Measurements from ENCODE around the gene IGSF10. TPM values are rescaled to one million over a fixed set of nuclear protein-coding genes. Genes with fewer than 3 reads are reported as not detected.
"Not testable (repeated sequence)": the region's sequence is repeated elsewhere in the genome, so short reads cannot be mapped to it uniquely, and the experiment has no call there.

Gene IGSF10
- total RNA-seq, 5 donors from 2014 or later (not counting 1 experiment from before 2014, with no cell fraction given), result 0.03 to 0.15 (median 0.09) TPM; not detected in 2

GRCh38 chr3:151499168-151499567, 38.3 kb upstream of the IGSF10 start:
- Mint-ChIP-seq H3K9me3 (no peaks in the 10 kb centered on the region), H3K4me1 (no peaks in the 10 kb centered on the region), H3K36me3 (no peaks in the 10 kb centered on the region), H3K4me3 (no peak overlapping the region), H3K27me3 (no peaks in the 10 kb centered on the region), H3K27ac (no peak overlapping the region)
- Histone ChIP-seq H3K9me3 (no peaks in the 10 kb centered on the region), H3K4me1 (ENCODE audit: control insufficient read depth in 1 of 2, extremely low read depth in 1 of 2, insufficient read depth in 2 of 2, low read length in 2 of 2) (no peaks in the 10 kb centered on the region), H3K4me3 (ENCODE audit: control insufficient read depth in 1 of 2, extremely low read depth in 1 of 2, low read length in 1 of 2) (no peak overlapping the region), H3K36me3 (ENCODE audit: control insufficient read depth in 2 of 2, extremely low read depth in 1 of 2, insufficient read depth in 1 of 2, low read length in 1 of 2) (no peaks in the 10 kb centered on the region), H3K27ac (ENCODE audit: low read length) (no peak overlapping the region), H3K27me3 (replicated peaks in 1 of 2; ENCODE audit: control insufficient read depth in 2 of 2, extremely low read depth in 1 of 2, insufficient read depth in 2 of 2, low read length in 1 of 2) (no peaks in the 10 kb centered on the region)
- DNase-seq (no peak), ATAC-seq (replicated peaks in 1 of 4) (no peak)
- no CpG with 5 or more reads among the region's 3 CpGs for WGBS (ENCODE audit: insufficient coverage)
- ChIA-PET CTCF (no interaction called here), POLR2A (no interaction called here)

GRCh38 chr3:151491525-151491924, 30.7 kb upstream of the IGSF10 start:
- Mint-ChIP-seq H3K9me3 (peaks cover 3 to 5% (median 5%) of the 10 kb centered on the region in 3 donors), H3K4me3 (no peak overlapping the region), H3K27ac (no peak overlapping the region), H3K4me1 (no peaks in the 10 kb centered on the region), H3K36me3 (no peaks in the 10 kb centered on the region), H3K27me3 (peaks cover 2 to 5% of the 10 kb centered on the region in 2 donors)
- H3K27ac ChIP-seq (ENCODE audit: low read length), result no peak overlapping the region
- no peaks in the 10 kb centered on the region for H3K4me1 ChIP-seq (ENCODE audit: control insufficient read depth in 1 of 2, extremely low read depth in 1 of 2, insufficient read depth in 2 of 2, low read length in 2 of 2)
- H3K9me3 ChIP-seq, result no peaks in the 10 kb centered on the region
- H3K27me3 ChIP-seq (replicated peaks in 1 of 2; ENCODE audit: control insufficient read depth in 2 of 2, extremely low read depth in 1 of 2, insufficient read depth in 2 of 2, low read length in 1 of 2), result no peaks in the 10 kb centered on the region
- ChIA-PET POLR2A (no interaction called here), CTCF (no interaction called here)
- no peak for DNase-seq
- WGBS (ENCODE audit: insufficient coverage), result no CpG with 5 or more reads among the region's 2 CpGs
- H3K36me3 ChIP-seq (ENCODE audit: control insufficient read depth in 2 of 2, extremely low read depth in 1 of 2, insufficient read depth in 1 of 2, low read length in 1 of 2), result no peaks in the 10 kb centered on the region
- H3K4me3 ChIP-seq (ENCODE audit: control insufficient read depth in 1 of 2, extremely low read depth in 1 of 2, low read length in 1 of 2), result no peak overlapping the region
- no peak for ATAC-seq (replicated peaks in 1 of 4)

GRCh38 chr3:151487833-151488232, 27.0 kb upstream of the IGSF10 start:
- not testable (repeated sequence) for H3K27ac Mint-ChIP-seq

GRCh38 chr3:151483961-151484520, 23.2 kb upstream of the IGSF10 start:
- Histone ChIP-seq H3K27ac (ENCODE audit: low read length) (no peak overlapping the region), H3K9me3 (no peaks in the 10 kb centered on the region), H3K36me3 (ENCODE audit: control insufficient read depth in 2 of 2, extremely low read depth in 1 of 2, insufficient read depth in 1 of 2, low read length in 1 of 2) (no peaks in the 10 kb centered on the region), H3K27me3 (replicated peaks in 1 of 2; ENCODE audit: control insufficient read depth in 2 of 2, extremely low read depth in 1 of 2, insufficient read depth in 2 of 2, low read length in 1 of 2) (peaks cover 0 to 21% of the 10 kb centered on the region in 2 experiments), H3K4me3 (ENCODE audit: control insufficient read depth in 1 of 2, extremely low read depth in 1 of 2, low read length in 1 of 2) (no peak overlapping the region), H3K4me1 (ENCODE audit: control insufficient read depth in 1 of 2, extremely low read depth in 1 of 2, insufficient read depth in 2 of 2, low read length in 2 of 2) (no peaks in the 10 kb centered on the region)
- Mint-ChIP-seq H3K9me3 (peaks cover 13 to 23% (median 17%) of the 10 kb centered on the region in 3 donors), H3K4me3 (no peak overlapping the region), H3K36me3 (no peaks in the 10 kb centered on the region), H3K27ac (no peak overlapping the region), H3K4me1 (no peaks in the 10 kb centered on the region), H3K27me3 (peaks cover 14 to 19% of the 10 kb centered on the region in 2 donors)
- no peak for ATAC-seq (replicated peaks in 1 of 4)
- 91% methylated on average over 4 of the region's 6 CpGs for WGBS (ENCODE audit: insufficient coverage)
- ChIA-PET CTCF (interaction anchor here in 1 of 2 donors (0.7 kb wide), 1 partner anchor 12 kb away, joined by 3 read pairs; no protein-coding TSS in a partner anchor), POLR2A (no interaction called here)
- DNase-seq, result no peak

More at GRCh38 chr3:151487833-151488232, 27.0 kb upstream of the IGSF10 start:
- H3K4me3 ChIP-seq (ENCODE audit: control insufficient read depth in 1 of 2, extremely low read depth in 1 of 2, low read length in 1 of 2); H3K4me3 Mint-ChIP-seq; H3K27ac ChIP-seq (ENCODE audit: low read length); ATAC-seq (replicated peaks in 1 of 4); H3K36me3 Mint-ChIP-seq; H3K9me3 ChIP-seq; DNase-seq; CTCF ChIA-PET; H3K27me3 ChIP-seq (replicated peaks in 1 of 2; ENCODE audit: control insufficient read depth in 2 of 2, extremely low read depth in 1 of 2, insufficient read depth in 2 of 2, low read length in 1 of 2); H3K4me1 ChIP-seq (ENCODE audit: control insufficient read depth in 1 of 2, extremely low read depth in 1 of 2, insufficient read depth in 2 of 2, low read length in 2 of 2); H3K4me1 Mint-ChIP-seq; H3K36me3 ChIP-seq (ENCODE audit: control insufficient read depth in 2 of 2, extremely low read depth in 1 of 2, insufficient read depth in 1 of 2, low read length in 1 of 2); POLR2A ChIA-PET: not testable (repeated sequence)
- H3K9me3 Mint-ChIP-seq, result peaks cover 8 to 11% (median 10%) of the 10 kb centered on the region in 3 donors
- H3K27me3 Mint-ChIP-seq, result peaks cover 10 to 12% of the 10 kb centered on the region in 2 donors

GRCh38 chr3:151483488-151483887, 22.6 kb upstream of the IGSF10 start:
- CTCF ChIA-PET, result interaction anchor here in 1 of 2 donors (0.7 kb wide), 1 partner anchor 12 kb away, joined by 3 read pairs; no protein-coding TSS in a partner anchor

GRCh38 chr3:151480492-151480891, 19.6 kb upstream of the IGSF10 start:
- ATAC-seq (replicated peaks in 1 of 4) (peak in 1 of 4 experiments; percentile 17), DNase-seq (no peak)
- H3K4me1 ChIP-seq (ENCODE audit: control insufficient read depth in 1 of 2, extremely low read depth in 1 of 2, insufficient read depth in 2 of 2, low read length in 2 of 2), result no peaks in the 10 kb centered on the region
- Mint-ChIP-seq H3K27ac (no peak overlapping the region), H3K4me3 (no peak overlapping the region), H3K9me3 (peaks cover 13 to 19% (median 13%) of the 10 kb centered on the region in 3 donors), H3K36me3 (no peaks in the 10 kb centered on the region), H3K27me3 (peaks cover 15 to 17% of the 10 kb centered on the region in 2 donors), H3K4me1 (no peaks in the 10 kb centered on the region)
- ChIA-PET CTCF (no interaction called here), POLR2A (no interaction called here)
- H3K36me3 ChIP-seq (ENCODE audit: control insufficient read depth in 2 of 2, extremely low read depth in 1 of 2, insufficient read depth in 1 of 2, low read length in 1 of 2), result no peaks in the 10 kb centered on the region
- 86% methylated on average over 2 of the region's 2 CpGs for WGBS (ENCODE audit: insufficient coverage)
- H3K27ac ChIP-seq (ENCODE audit: low read length), result no peak overlapping the region
- H3K9me3 ChIP-seq, result no peaks in the 10 kb centered on the region
- no peak overlapping the region for H3K4me3 ChIP-seq (ENCODE audit: control insufficient read depth in 1 of 2, extremely low read depth in 1 of 2, low read length in 1 of 2)
- peaks cover 0 to 21% of the 10 kb centered on the region in 2 experiments for H3K27me3 ChIP-seq (replicated peaks in 1 of 2; ENCODE audit: control insufficient read depth in 2 of 2, extremely low read depth in 1 of 2, insufficient read depth in 2 of 2, low read length in 1 of 2)

More at GRCh38 chr3:151483488-151483887, 22.6 kb upstream of the IGSF10 start:
- ATAC-seq (replicated peaks in 1 of 4), result no peak
- no peaks in the 10 kb centered on the region for H3K4me1 ChIP-seq (ENCODE audit: control insufficient read depth in 1 of 2, extremely low read depth in 1 of 2, insufficient read depth in 2 of 2, low read length in 2 of 2)
- H3K4me1 Mint-ChIP-seq, result no peaks in the 10 kb centered on the region
- DNase-seq, result no peak
- no peak overlapping the region for H3K27ac ChIP-seq (ENCODE audit: low read length)
- no peak overlapping the region for H3K4me3 ChIP-seq (ENCODE audit: control insufficient read depth in 1 of 2, extremely low read depth in 1 of 2, low read length in 1 of 2)
- H3K9me3 Mint-ChIP-seq, result peaks cover 13 to 19% (median 13%) of the 10 kb centered on the region in 3 donors
- no CpG with 5 or more reads among the region's 1 CpG for WGBS (ENCODE audit: insufficient coverage)
- no peak overlapping the region for H3K27ac Mint-ChIP-seq
- no peak overlapping the region for H3K4me3 Mint-ChIP-seq
- peaks cover 17% of the 10 kb centered on the region in 2 donors for H3K27me3 Mint-ChIP-seq
- H3K36me3 ChIP-seq (ENCODE audit: control insufficient read depth in 2 of 2, extremely low read depth in 1 of 2, insufficient read depth in 1 of 2, low read length in 1 of 2), result no peaks in the 10 kb centered on the region
- H3K36me3 Mint-ChIP-seq, result no peaks in the 10 kb centered on the region
- H3K9me3 ChIP-seq, result no peaks in the 10 kb centered on the region
- POLR2A ChIA-PET, result interaction anchor here in 1 of 2 donors (0.7 kb wide), 1 partner anchor 22 kb away, joined by 6 read pairs; no protein-coding TSS in a partner anchor
- peaks cover 0 to 21% of the 10 kb centered on the region in 2 experiments for H3K27me3 ChIP-seq (replicated peaks in 1 of 2; ENCODE audit: control insufficient read depth in 2 of 2, extremely low read depth in 1 of 2, insufficient read depth in 2 of 2, low read length in 1 of 2)

Measured in T-cell (primary cell).